Measurements from ENCODE around the gene SULT1A3. TPM values are rescaled to one million over a fixed set of nuclear protein-coding genes. Genes with fewer than 3 reads are reported as not detected.
"Not testable (repeated sequence)": the region's sequence is repeated elsewhere in the genome, so short reads cannot be mapped to it uniquely, and the experiment has no call there.

Gene SULT1A3
- total RNA-seq, 1 experiment from 2014 or later = 8.3 TPM

DNA sequence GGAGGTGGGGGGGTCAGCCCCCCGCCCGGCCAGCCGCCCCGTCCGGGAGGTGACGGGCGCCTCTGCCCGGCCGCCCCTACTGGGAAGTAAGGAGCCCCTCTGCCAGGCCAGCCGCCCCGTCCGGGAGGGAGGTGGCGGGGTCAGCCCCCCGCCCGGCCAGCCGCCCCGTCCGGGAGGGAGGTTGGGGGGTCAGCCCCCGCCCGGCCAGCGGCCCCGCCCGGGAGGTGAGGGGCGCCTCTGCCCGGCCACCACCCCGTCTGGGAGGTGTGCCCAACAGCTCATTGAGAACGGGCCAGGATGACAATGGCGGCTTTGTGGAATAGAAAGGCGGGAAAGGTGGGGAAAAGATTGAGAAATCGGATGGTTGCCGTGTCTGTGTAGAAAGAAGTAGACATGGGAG is 28.9 kb upstream of the SULT1A3 start:
- H3K27me3 ChIP-seq (replicated peaks; ENCODE audit: control insufficient read depth, insufficient read depth, low read length); CTCF ChIA-PET; POLR2A ChIA-PET; H3K4me1 ChIP-seq; H3K27ac Mint-ChIP-seq (ENCODE audit: unreplicated experiment); intact Hi-C loops (cut with micrococcal nuclease; ENCODE audit: unreplicated experiment); H3K36me3 ChIP-seq (ENCODE audit: control insufficient read depth, insufficient read depth, low read length); H3K36me3 Mint-ChIP-seq (ENCODE audit: insufficient read depth, unreplicated experiment); H3K4me1 Mint-ChIP-seq (ENCODE audit: low read depth, unreplicated experiment); DNase-seq; H3K27me3 Mint-ChIP-seq (ENCODE audit: insufficient read depth, unreplicated experiment); BruUV-seq (replicated peaks); H3K4me3 ChIP-seq (ENCODE audit: low read depth, low read length); H3K9me3 ChIP-seq; H3K9me3 Mint-ChIP-seq (ENCODE audit: unreplicated experiment); H3K4me3 Mint-ChIP-seq (ENCODE audit: unreplicated experiment): not testable (repeated sequence)

DNA sequence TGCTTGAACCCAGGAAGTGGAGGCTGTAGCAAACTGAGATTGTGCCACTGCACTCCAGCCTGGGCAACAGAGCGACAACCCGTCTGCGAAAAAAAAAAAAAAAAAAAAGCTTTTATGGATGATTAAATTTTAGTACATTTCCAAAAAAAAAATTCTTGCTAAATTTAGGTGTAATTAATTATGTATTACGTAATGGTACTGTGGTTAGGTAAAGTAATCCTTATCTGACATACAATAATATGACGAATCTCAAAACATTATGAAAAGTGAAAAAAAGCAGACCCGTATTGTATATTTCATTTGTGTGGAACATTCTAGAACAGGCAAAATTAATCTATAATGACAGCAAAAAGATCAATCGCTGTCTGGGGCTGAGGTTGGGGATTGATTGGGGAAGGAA is 26.0 kb upstream of the SULT1A3 start:
- Histone ChIP-seq H3K4me1 (no peaks in the 10 kb centered on the region), H3K27me3 (replicated peaks; ENCODE audit: control insufficient read depth, insufficient read depth, low read length) (no peaks in the 10 kb centered on the region), H3K9me3 (no peaks in the 10 kb centered on the region), H3K4me3 (ENCODE audit: low read depth, low read length) (no peak overlapping the region), H3K36me3 (ENCODE audit: control insufficient read depth, insufficient read depth, low read length) (no peaks in the 10 kb centered on the region)
- intact Hi-C loops (cut with micrococcal nuclease; ENCODE audit: unreplicated experiment) = no loop called here
- no peak overlapping the region for H3K4me3 Mint-ChIP-seq (ENCODE audit: unreplicated experiment)
- H3K4me1 Mint-ChIP-seq (ENCODE audit: low read depth, unreplicated experiment) = no peaks in the 10 kb centered on the region
- H3K27me3 Mint-ChIP-seq (ENCODE audit: insufficient read depth, unreplicated experiment) = no peaks in the 10 kb centered on the region
- no TSS peak for BruUV-seq (replicated peaks)
- no peak for DNase-seq
- ChIA-PET POLR2A (no interaction called here), CTCF (no interaction called here)
- no peaks in the 10 kb centered on the region for H3K9me3 Mint-ChIP-seq (ENCODE audit: unreplicated experiment)
- no peak overlapping the region for H3K27ac Mint-ChIP-seq (ENCODE audit: unreplicated experiment)
- no peaks in the 10 kb centered on the region for H3K36me3 Mint-ChIP-seq (ENCODE audit: insufficient read depth, unreplicated experiment)
- TF ChIP-seq, protein P1, sequence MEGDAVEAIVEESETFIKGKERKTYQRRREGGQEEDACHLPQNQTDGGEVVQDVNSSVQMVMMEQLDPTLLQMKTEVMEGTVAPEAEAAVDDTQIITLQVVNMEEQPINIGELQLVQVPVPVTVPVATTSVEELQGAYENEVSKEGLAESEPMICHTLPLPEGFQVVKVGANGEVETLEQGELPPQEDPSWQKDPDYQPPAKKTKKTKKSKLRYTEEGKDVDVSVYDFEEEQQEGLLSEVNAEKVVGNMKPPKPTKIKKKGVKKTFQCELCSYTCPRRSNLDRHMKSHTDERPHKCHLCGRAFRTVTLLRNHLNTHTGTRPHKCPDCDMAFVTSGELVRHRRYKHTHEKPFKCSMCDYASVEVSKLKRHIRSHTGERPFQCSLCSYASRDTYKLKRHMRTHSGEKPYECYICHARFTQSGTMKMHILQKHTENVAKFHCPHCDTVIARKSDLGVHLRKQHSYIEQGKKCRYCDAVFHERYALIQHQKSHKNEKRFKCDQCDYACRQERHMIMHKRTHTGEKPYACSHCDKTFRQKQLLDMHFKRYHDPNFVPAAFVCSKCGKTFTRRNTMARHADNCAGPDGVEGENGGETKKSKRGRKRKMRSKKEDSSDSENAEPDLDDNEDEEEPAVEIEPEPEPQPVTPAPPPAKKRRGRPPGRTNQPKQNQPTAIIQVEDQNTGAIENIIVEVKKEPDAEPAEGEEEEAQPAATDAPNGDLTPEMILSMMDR (IDR thresholded peaks at IDR 0.05; ENCODE audit: insufficient read depth in 1 of 2, low read depth in 1 of 2, low read length in 1 of 2, severe bottlenecking in 1 of 2, unreplicated experiment in 1 of 2) = no peak

DNA sequence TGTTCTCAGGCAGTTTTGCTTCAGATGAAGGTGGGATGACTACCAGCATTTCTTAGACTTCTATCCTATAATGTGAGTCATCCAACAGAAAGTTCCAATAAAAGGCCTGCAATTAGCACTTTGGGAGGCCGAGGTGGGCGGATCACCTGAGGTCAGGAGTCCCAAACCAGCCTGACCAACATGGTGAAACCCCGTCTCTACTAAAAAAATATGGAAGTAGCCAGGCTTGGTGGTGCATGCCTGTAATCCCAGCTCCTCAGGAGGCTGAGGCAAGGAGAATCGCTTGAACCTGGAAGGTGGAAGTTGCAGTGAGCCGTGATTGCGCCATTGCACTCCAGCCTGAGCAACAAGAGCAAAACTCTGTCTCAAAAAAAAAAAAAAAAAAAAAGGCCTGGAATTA is 22.2 kb upstream of the SULT1A3 start:
- H3K27ac Mint-ChIP-seq (ENCODE audit: unreplicated experiment); H3K4me1 Mint-ChIP-seq (ENCODE audit: low read depth, unreplicated experiment); H3K9me3 Mint-ChIP-seq (ENCODE audit: unreplicated experiment); H3K36me3 ChIP-seq (ENCODE audit: control insufficient read depth, insufficient read depth, low read length); H3K4me3 Mint-ChIP-seq (ENCODE audit: unreplicated experiment); POLR2A ChIA-PET; H3K4me3 ChIP-seq (ENCODE audit: low read depth, low read length); DNase-seq; H3K4me1 ChIP-seq; intact Hi-C loops (cut with micrococcal nuclease; ENCODE audit: unreplicated experiment); H3K36me3 Mint-ChIP-seq (ENCODE audit: insufficient read depth, unreplicated experiment); BruUV-seq (replicated peaks); H3K27me3 Mint-ChIP-seq (ENCODE audit: insufficient read depth, unreplicated experiment); H3K27me3 ChIP-seq (replicated peaks; ENCODE audit: control insufficient read depth, insufficient read depth, low read length); H3K9me3 ChIP-seq: not testable (repeated sequence)
- CTCF ChIA-PET = interaction anchor here (1.6 kb wide), 1 partner anchor 65 kb away, joined by 3 read pairs; no protein-coding TSS in a partner anchor

DNA sequence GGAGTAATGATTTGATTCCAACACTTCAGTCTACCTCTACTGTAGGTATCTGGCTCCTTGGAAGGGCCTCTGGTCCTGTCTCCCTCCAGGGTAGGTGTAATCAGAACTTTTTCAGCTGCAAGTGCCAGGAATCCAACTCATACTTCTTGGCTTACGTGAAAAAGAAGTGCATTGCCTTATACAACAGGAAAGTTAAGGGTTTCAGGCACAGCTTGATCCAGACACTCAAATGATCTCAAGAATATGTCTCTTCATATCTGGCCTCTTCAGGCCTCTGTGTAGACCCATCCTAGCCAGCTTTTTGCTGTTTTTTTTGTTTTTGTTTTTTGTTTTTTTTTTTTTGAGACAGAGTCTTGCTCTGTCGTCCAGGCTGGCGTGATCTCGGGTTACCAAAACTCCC is 19.9 kb upstream of the SULT1A3 start:
- ChIA-PET POLR2A (no interaction called here), CTCF (interaction anchor here (0.6 kb wide), 1 partner anchor 19 kb away, joined by 3 read pairs; no protein-coding TSS in a partner anchor)
- no peaks in the 10 kb centered on the region for H3K4me1 Mint-ChIP-seq (ENCODE audit: low read depth, unreplicated experiment)
- no peaks in the 10 kb centered on the region for H3K27me3 Mint-ChIP-seq (ENCODE audit: insufficient read depth, unreplicated experiment)
- intact Hi-C loops (cut with micrococcal nuclease; ENCODE audit: unreplicated experiment) = no loop called here
- H3K36me3 Mint-ChIP-seq (ENCODE audit: insufficient read depth, unreplicated experiment) = no peaks in the 10 kb centered on the region
- DNase-seq = no peak
- Histone ChIP-seq H3K4me1 (no peaks in the 10 kb centered on the region), H3K4me3 (ENCODE audit: low read depth, low read length) (no peak overlapping the region), H3K36me3 (ENCODE audit: control insufficient read depth, insufficient read depth, low read length) (no peaks in the 10 kb centered on the region), H3K9me3 (no peaks in the 10 kb centered on the region), H3K27me3 (replicated peaks; ENCODE audit: control insufficient read depth, insufficient read depth, low read length) (no peaks in the 10 kb centered on the region)
- TF ChIP-seq, protein P1 (IDR thresholded peaks at IDR 0.05; ENCODE audit: insufficient read depth in 1 of 2, low read depth in 1 of 2, low read length in 1 of 2, severe bottlenecking in 1 of 2, unreplicated experiment in 1 of 2) = no peak
- no peak overlapping the region for H3K4me3 Mint-ChIP-seq (ENCODE audit: unreplicated experiment)
- no TSS peak for BruUV-seq (replicated peaks)
- H3K9me3 Mint-ChIP-seq (ENCODE audit: unreplicated experiment) = no peaks in the 10 kb centered on the region
- no peak overlapping the region for H3K27ac Mint-ChIP-seq (ENCODE audit: unreplicated experiment)
